ENCODE results near the gene WNT9A. TPM values are rescaled to one million over a fixed set of nuclear protein-coding genes. Genes with fewer than 3 reads are reported as not detected.

WNT9A gene
- total and polyA plus RNA-seq, 8 donors: 0.72 to 2.9 (median 1.6) TPM

DNA sequence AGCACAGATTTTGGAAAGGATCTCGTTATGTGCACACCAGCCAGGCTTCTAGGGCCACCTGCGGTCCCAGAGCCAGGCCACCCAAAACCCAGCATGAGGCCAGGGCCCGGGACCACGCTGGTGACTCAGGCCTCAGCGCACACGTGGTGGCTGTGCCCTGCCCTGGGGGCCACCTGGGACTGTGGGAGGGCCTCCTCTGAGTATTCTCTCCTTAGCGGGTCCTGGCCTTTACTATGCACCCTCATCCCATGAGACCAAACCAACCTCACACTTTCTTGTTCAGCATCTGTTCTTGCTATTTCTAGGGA is 9.9 kb downstream of the WNT9A start:
- H3K4me1 ChIP-seq: no peaks in the 10 kb centered on the region
- DNase-seq: peak in 2 of 6 donors; percentile 3 to 35
- intact Hi-C loops (cut with DNase I): no loop called here
- no peak overlapping the region for H3K27ac ChIP-seq
- WGBS, 2 donors: 93 to 96% methylated on average over 7 of the region's 7 CpGs
- H3K36me3 ChIP-seq: no peaks in the 10 kb centered on the region
- FAIRE-seq: no peak
- no peaks in the 10 kb centered on the region for H3K9me3 ChIP-seq
- TF ChIP-seq, protein P1, sequence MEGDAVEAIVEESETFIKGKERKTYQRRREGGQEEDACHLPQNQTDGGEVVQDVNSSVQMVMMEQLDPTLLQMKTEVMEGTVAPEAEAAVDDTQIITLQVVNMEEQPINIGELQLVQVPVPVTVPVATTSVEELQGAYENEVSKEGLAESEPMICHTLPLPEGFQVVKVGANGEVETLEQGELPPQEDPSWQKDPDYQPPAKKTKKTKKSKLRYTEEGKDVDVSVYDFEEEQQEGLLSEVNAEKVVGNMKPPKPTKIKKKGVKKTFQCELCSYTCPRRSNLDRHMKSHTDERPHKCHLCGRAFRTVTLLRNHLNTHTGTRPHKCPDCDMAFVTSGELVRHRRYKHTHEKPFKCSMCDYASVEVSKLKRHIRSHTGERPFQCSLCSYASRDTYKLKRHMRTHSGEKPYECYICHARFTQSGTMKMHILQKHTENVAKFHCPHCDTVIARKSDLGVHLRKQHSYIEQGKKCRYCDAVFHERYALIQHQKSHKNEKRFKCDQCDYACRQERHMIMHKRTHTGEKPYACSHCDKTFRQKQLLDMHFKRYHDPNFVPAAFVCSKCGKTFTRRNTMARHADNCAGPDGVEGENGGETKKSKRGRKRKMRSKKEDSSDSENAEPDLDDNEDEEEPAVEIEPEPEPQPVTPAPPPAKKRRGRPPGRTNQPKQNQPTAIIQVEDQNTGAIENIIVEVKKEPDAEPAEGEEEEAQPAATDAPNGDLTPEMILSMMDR (IDR thresholded peaks at IDR 0.05): no peak
- no peak overlapping the region for H3K4me3 ChIP-seq
- no peaks in the 10 kb centered on the region for H3K27me3 ChIP-seq
- ATAC-seq: no peak

DNA sequence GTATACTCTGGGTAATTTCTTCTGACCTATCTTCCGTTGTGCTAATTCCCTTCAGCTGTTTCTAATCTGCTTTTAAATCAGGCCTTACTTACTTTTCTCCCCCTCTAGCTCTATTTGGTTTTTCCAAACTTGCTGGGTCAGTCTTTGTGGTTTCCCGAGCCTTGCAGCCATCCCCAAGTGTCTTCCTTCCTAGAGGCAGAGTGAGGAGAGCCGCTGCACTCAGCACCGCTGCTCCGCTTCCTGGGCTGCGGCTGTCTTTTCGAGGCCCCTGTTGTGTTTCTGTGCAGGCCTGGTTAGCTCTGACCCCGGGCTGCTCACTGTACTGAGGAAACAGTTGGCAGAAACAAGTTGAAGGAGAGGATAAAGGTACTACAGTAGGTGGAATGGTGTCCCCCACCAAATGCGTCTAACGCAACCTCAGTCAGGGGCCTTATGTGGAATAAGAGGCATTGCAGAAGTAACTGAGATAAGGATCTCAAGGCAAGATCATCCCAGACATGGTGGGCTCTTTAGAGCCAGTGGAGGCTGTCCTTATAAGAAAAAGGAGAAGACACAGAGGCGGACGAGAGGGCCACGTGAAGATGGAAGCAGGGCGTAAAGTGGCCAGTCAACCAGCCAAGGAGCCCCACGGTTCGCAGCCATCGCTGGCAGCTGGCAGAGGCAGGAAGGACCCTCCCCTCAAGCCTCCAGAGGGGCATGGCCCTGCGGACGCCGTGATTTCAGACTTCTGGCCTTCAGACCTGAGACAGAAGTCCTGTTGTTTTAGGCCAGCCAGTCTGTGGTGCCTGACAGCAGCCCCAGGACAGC is 10.5 kb downstream of the WNT9A start:
- no peak overlapping the region for H3K4me3 ChIP-seq
- H3K27me3 ChIP-seq: no peaks in the 10 kb centered on the region
- FAIRE-seq: no peak
- TF ChIP-seq, protein P1 (IDR thresholded peaks at IDR 0.05): no peak
- no peak for ATAC-seq
- H3K27ac ChIP-seq: no peak overlapping the region
- no peaks in the 10 kb centered on the region for H3K4me1 ChIP-seq
- WGBS, 2 donors: 88 to 89% methylated on average over 20 of the region's 20 CpGs
- peak in 1 of 6 donors; percentile 33 for DNase-seq
- no peaks in the 10 kb centered on the region for H3K9me3 ChIP-seq
- intact Hi-C loops (cut with DNase I): no loop called here
- H3K36me3 ChIP-seq: no peaks in the 10 kb centered on the region

DNA sequence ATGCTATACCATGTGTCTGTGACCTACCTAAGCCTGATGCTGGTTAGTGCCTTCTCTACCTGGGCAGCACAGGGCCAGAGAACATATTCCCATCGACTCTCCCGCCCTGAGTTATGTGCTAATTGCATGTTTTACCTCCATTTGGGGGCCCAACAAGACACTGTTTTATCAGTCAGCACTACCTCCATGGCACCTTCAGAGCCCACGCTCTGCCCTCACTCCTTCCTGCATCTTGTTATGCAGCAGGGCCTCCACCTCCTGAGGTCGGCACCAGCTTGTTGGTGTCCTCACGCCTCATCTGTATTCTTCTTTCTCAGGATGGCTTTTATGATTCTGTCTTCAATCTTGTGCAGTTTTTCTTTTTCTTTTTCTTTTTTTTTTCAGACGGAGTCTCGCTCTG is 11.9 kb downstream of the WNT9A start:
- no peak for DNase-seq
- WGBS, 2 donors: 91 to 96% methylated on average over 7 of the region's 7 CpGs
- no peak for FAIRE-seq
- ATAC-seq: no peak
- Histone ChIP-seq H3K27ac (no peak overlapping the region), H3K4me3 (no peak overlapping the region), H3K9me3 (no peaks in the 10 kb centered on the region), H3K27me3 (no peaks in the 10 kb centered on the region), H3K4me1 (no peaks in the 10 kb centered on the region), H3K36me3 (no peaks in the 10 kb centered on the region)
- intact Hi-C loops (cut with DNase I): no loop called here
- TF ChIP-seq, protein P1 (IDR thresholded peaks at IDR 0.05): no peak

DNA sequence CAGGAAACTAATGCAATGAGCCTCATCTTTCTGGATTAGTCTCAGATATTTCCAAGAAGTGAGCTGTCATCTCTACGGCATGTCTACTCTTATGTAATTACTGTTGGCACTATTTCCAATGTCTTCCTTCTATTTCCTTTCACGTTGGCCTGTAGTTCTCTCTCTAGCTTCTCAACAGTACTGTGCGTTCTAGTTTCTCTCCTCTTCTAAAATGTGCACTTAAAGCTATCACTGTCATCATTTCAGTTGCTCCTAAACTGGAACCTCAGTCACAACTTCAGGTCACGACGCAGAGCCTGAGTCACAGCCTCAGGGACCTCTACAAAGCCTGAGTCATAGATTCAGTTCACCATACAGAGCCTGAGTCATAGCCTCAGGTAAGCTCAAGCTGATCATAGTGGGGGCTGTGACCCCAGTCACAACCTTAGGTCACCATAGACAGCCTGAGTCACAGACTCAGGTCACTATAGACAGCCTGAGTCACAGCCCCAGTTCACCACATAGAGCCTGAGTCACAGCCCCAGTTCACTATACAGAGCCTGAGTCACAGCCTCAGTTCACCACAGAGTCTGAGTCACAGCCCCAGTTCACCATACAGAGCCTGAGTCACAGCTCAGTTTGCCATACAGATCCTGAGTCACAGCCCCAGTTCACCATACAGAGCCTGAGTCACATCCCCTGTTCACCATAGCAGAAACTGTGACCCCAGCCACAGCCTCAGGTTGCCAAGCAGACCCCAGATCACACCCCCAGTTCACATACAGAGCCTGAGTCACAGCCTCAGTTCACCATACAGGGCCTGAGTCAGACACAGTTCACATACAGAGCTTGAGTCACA is 13.0 kb downstream of the WNT9A start:
- WGBS, 2 donors: 82 to 88% methylated on average over 5 of the region's 5 CpGs
- DNase-seq: peak in 1 of 6 donors; percentile 21
- peak; percentile 53 for FAIRE-seq
- peak; percentile 40 to 73 (median 57) for ATAC-seq
- no peaks in the 10 kb centered on the region for H3K36me3 ChIP-seq
- no peak overlapping the region for H3K4me3 ChIP-seq
- H3K27me3 ChIP-seq: no peaks in the 10 kb centered on the region
- H3K9me3 ChIP-seq: no peaks in the 10 kb centered on the region
- TF ChIP-seq, protein P1 (IDR thresholded peaks at IDR 0.05): no peak
- H3K4me1 ChIP-seq: no peaks in the 10 kb centered on the region
- intact Hi-C loops (cut with DNase I): no loop called here
- no peak overlapping the region for H3K27ac ChIP-seq

All from pancreas (tissue), 10 donors.